HG03280 (cell line): ENCODE data around the gene HDAC4.

Experiments used
- ATAC-seq: cut with Tn5 transposase; IDR thresholded peaks from one replicate; pipeline ENCODE4 v1.9.1; 2021; ENCODE audit warnings: mild to moderate bottlenecking, moderate library complexity; ENCODE audit not compliant: unreplicated experiment

The HDAC4 gene

GRCh38 chr2:239195992-239196391 lies 204.8 kb downstream of the HDAC4 start:
- no peak for ATAC-seq

- no peak for ATAC-seq
These were observed 205.4 kb downstream of the HDAC4 start for GRCh38 chr2:239195318-239195871.

GRCh38 chr2:239194731-239195317 lies 206.0 kb downstream of the HDAC4 start:
- no peak for ATAC-seq

GRCh38 chr2:239193925-239194677 lies 206.7 kb downstream of the HDAC4 start:
- ATAC-seq, result no peak

GRCh38 chr2:239193401-239193811 lies 207.4 kb downstream of the HDAC4 start:
- no peak for ATAC-seq

GRCh38 chr2:239192975-239193374 lies 207.8 kb downstream of the HDAC4 start:
- ATAC-seq, result no peak

GRCh38 chr2:239192456-239192855 lies 208.4 kb downstream of the HDAC4 start:
- no peak for ATAC-seq

GRCh38 chr2:239190921-239191885 lies 209.6 kb downstream of the HDAC4 start:
- no peak for ATAC-seq

GRCh38 chr2:239190361-239190760 lies 210.5 kb downstream of the HDAC4 start:
- no peak for ATAC-seq

GRCh38 chr2:239189711-239190131 lies 211.1 kb downstream of the HDAC4 start:
- no peak for ATAC-seq

GRCh38 chr2:239188536-239188935 lies 212.3 kb downstream of the HDAC4 start:
- no peak for ATAC-seq

- ATAC-seq, result no peak
These were observed 213.2 kb downstream of the HDAC4 start for GRCh38 chr2:239187464-239188253.

- no peak for ATAC-seq
These were observed 214.1 kb downstream of the HDAC4 start for GRCh38 chr2:239186516-239187357.

GRCh38 chr2:239184968-239185903 lies 215.6 kb downstream of the HDAC4 start:
- ATAC-seq, result no peak

- no peak for ATAC-seq
These were observed 216.6 kb downstream of the HDAC4 start for GRCh38 chr2:239184179-239184578.

GRCh38 chr2:239182981-239183791 lies 217.6 kb downstream of the HDAC4 start:
- ATAC-seq, result no peak

GRCh38 chr2:239181903-239182581 lies 218.8 kb downstream of the HDAC4 start:
- no peak for ATAC-seq
